Ishikawa (cell line): Measurements from ENCODE around the gene FOXC1.

Source experiments
- CEBPB ChIP-seq: IDR thresholded peaks from 2 replicates; pipeline ENCODE4 v1.6.1; 2012
- EGR1 ChIP-seq: IDR thresholded peaks from 2 replicates; pipeline ENCODE4 v1.6.1; 2012
- EP300 ChIP-seq: IDR thresholded peaks from 2 replicates; pipeline ENCODE4 v1.6.1; 2012; ENCODE audit warnings: borderline replicate concordance
- FOXM1 ChIP-seq: IDR thresholded peaks from 2 replicates; pipeline ENCODE4 v1.6.1; 2012; ENCODE audit warnings: low read depth, borderline replicate concordance
- RAD21 ChIP-seq: IDR thresholded peaks from 2 replicates; pipeline ENCODE4 v1.6.1; 2012; ENCODE audit warnings: low read depth
- TEAD4 ChIP-seq: IDR thresholded peaks from 2 replicates; pipeline ENCODE4 v1.6.1; 2012
- ZBTB7A ChIP-seq: IDR thresholded peaks from 2 replicates; pipeline ENCODE4 v1.6.1; 2012; ENCODE audit warnings: low read depth
- TF ChIP-seq, protein P1 (sequence below): IDR thresholded peaks from 2 replicates; pipeline ENCODE4 v1.6.1; 2012; ENCODE audit warnings: low read depth, mild to moderate bottlenecking
- TF ChIP-seq, protein P2 (sequence below): IDR thresholded peaks from 2 replicates; pipeline ENCODE4 v1.6.1; 2012
- TF ChIP-seq, protein P3 (sequence below): IDR thresholded peaks from 2 replicates; pipeline ENCODE4 v1.6.1; 2012

DNA sequence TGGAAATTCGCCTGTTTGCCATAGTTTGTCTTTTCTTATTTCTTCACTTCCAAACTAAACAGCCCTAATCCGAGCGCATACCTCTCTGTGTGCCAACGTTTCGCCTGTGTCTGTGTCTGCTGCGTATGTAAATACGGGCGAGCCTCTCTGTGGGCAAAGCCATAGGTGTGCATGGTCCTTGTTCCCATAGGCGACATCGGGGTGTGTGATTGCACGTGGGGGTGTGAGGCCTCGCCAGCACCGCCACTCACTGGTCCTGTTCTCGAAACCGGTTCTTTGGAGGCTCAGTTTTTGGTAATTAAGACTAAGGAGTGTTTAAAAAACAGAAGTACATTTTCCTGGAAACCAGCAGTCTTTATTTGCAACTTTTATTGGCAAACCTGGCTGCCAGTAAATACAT, 6.0 kb upstream of the FOXC1 start:
- TF ChIP-seq, protein P1, sequence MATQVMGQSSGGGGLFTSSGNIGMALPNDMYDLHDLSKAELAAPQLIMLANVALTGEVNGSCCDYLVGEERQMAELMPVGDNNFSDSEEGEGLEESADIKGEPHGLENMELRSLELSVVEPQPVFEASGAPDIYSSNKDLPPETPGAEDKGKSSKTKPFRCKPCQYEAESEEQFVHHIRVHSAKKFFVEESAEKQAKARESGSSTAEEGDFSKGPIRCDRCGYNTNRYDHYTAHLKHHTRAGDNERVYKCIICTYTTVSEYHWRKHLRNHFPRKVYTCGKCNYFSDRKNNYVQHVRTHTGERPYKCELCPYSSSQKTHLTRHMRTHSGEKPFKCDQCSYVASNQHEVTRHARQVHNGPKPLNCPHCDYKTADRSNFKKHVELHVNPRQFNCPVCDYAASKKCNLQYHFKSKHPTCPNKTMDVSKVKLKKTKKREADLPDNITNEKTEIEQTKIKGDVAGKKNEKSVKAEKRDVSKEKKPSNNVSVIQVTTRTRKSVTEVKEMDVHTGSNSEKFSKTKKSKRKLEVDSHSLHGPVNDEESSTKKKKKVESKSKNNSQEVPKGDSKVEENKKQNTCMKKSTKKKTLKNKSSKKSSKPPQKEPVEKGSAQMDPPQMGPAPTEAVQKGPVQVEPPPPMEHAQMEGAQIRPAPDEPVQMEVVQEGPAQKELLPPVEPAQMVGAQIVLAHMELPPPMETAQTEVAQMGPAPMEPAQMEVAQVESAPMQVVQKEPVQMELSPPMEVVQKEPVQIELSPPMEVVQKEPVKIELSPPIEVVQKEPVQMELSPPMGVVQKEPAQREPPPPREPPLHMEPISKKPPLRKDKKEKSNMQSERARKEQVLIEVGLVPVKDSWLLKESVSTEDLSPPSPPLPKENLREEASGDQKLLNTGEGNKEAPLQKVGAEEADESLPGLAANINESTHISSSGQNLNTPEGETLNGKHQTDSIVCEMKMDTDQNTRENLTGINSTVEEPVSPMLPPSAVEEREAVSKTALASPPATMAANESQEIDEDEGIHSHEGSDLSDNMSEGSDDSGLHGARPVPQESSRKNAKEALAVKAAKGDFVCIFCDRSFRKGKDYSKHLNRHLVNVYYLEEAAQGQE: no peak
- TF ChIP-seq RAD21 (no peak), EGR1 (no peak), FOXM1 (no peak), EP300 (no peak), TEAD4 (no peak), CEBPB (no peak), ZBTB7A (no peak)
- TF ChIP-seq, protein P2, sequence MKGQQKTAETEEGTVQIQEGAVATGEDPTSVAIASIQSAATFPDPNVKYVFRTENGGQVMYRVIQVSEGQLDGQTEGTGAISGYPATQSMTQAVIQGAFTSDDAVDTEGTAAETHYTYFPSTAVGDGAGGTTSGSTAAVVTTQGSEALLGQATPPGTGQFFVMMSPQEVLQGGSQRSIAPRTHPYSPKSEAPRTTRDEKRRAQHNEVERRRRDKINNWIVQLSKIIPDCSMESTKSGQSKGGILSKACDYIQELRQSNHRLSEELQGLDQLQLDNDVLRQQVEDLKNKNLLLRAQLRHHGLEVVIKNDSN: no peak
- TF ChIP-seq, protein P3, sequence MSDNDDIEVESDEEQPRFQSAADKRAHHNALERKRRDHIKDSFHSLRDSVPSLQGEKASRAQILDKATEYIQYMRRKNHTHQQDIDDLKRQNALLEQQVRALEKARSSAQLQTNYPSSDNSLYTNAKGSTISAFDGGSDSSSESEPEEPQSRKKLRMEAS: no peak
